Transverse colon (tissue), 4 donors: Measurements from ENCODE around the gene PTPRN. TPM values are rescaled to one million over a fixed set of nuclear protein-coding genes. Genes with fewer than 3 reads are reported as not detected.

Source experiments
- DNase-seq: peaks from one replicate; pipeline ENCODE4 v3.0.0-alpha.2; 2019
- H3K27ac ChIP-seq, 4 donors: fragments of 200-600 bp; sonication (generic); 2 replicates each; pipeline ENCODE4 v1.5.1; 2016 to 2018; ENCODE audit warnings: inconsistent platforms in 4 of 4
- H3K27me3 ChIP-seq: fragments of 200-600 bp; sonication (generic); 2 replicates; pipeline ENCODE4 v1.5.1; 2017; ENCODE audit warnings: inconsistent platforms
- H3K36me3 ChIP-seq, 4 donors: fragments of 200-600 bp; sonication (generic); 2 replicates each; pipeline ENCODE4 v1.5.1; 2017 to 2019; ENCODE audit warnings: inconsistent platforms in 4 of 4
- H3K4me1 ChIP-seq, 4 donors: fragments of 200-600 bp; sonication (generic); 2 replicates each; pipeline ENCODE4 v1.5.1; 2017 to 2020; ENCODE audit warnings: inconsistent platforms in 4 of 4
- H3K4me3 ChIP-seq, 4 donors: fragments of 200-600 bp; sonication (generic); 1 replicate in 1 of 4; 2 replicates in 3 of 4; pipeline versions ENCODE4 v1.5.1 to v1.6.1; 2017 to 2019; ENCODE audit warnings: inconsistent platforms in 4 of 4
- H3K9me3 ChIP-seq, 2 donors: fragments of 200-600 bp; sonication (generic); 2 replicates each; pipeline ENCODE4 v1.5.1; 2017 to 2019; ENCODE audit warnings: inconsistent platforms in 2 of 2
- CTCF ChIP-seq, 5 experiments: fragments of 200-600 bp in 3 of 5; fragments of 450-650 bp in 2 of 5; sonication (generic) in 3 of 5; IDR thresholded peaks; 1 replicate in 2 of 5; 2 replicates in 3 of 5; pipeline ENCODE4 v1.5.1; 2016 to 2017; ENCODE audit warnings: antibody characterized with exemption in 5 of 5, inconsistent platforms in 3 of 5, mild to moderate bottlenecking in 2 of 5, moderate library complexity in 1 of 5
- EP300 ChIP-seq: sonication (generic); formaldehyde crosslinking; IDR thresholded peaks from one replicate; pipeline ENCODE4 v1.6.1; 2017; ENCODE audit warnings: antibody characterized with exemption, low read depth
- POLR2A ChIP-seq: fragments of 450-650 bp; IDR thresholded peaks from one replicate; pipeline ENCODE4 v1.6.1; 2016; ENCODE audit warnings: antibody characterized with exemption, mild to moderate bottlenecking, moderate library complexity
- POLR2AphosphoS5 ChIP-seq, 3 donors: sonication (generic); formaldehyde crosslinking; IDR thresholded peaks; one replicate each; pipeline ENCODE4 v1.6.1; 2016; ENCODE audit warnings: antibody characterized with exemption in 3 of 3
- WGBS, 2 donors: methylation state at CpG; one replicate each; pipeline ENCODE4 v1.1.5; 2018; ENCODE audit warnings: low coverage in 1 of 2; 5-methylcytosine and 5-hydroxymethylcytosine counted together
- in situ Hi-C, 4 donors: fragments of 200-750 bp; cut with MboI; loops; one replicate each; pipeline versions ENCODE4 v1.15.0 to v1.15.1; 2017; ENCODE audit warnings: low sequenced_read_pairs in 3 of 4, low pct_ligation_motif_present in 1 of 4, low pct_unique_long_range_greater_than_20kb in 1 of 4
- intact Hi-C: fragments of 100-400 bp; cut with DNase I; formaldehyde crosslinking; loops from one replicate; pipeline ENCODE4 v1.15.1; 2023; ENCODE audit warnings: low total_unique reads
- total RNA-seq, 4 donors: library from RNA; depleted of rRNA; stranded (reverse); fragments of >200 nt; gene quantifications; one replicate each; pipeline ENCODE4 v1.1.0, GENCODE V29; 2016

PTPRN gene
- total RNA-seq, 4 donors from 2014 or later: 0.60 to 2.6 (median 2.1) TPM

GRCh38 chr2:219278655-219279150 lies 30.5 kb downstream of the PTPRN start:
- Histone ChIP-seq H3K4me1 (peaks cover 16 to 29% (median 23%) of the 10 kb centered on the region in 4 donors), H3K36me3 (peaks cover 0 to 3% (median 0%) of the 10 kb centered on the region in 4 donors), H3K27ac (peak overlapping the region; percentile 94 to 98 (median 98)), H3K4me3 (peak overlapping the region in 3 of 4 donors; percentile 53 to 76 (median 61)), H3K9me3 (no peaks in the 10 kb centered on the region), H3K27me3 (no peaks in the 10 kb centered on the region)
- in situ Hi-C loops: loop anchor here in 1 of 4 donors (25.0 kb wide), 1 partner anchor 116 kb away; the partner anchor contains the start of genes NHEJ1 and SLC23A3
- intact Hi-C loops: no loop called here
- WGBS, 2 donors: 0 to 12% methylated on average over 1 to 9 of the region's 9 CpGs
- TF ChIP-seq EP300 (no peak), CTCF (IDR thresholded peaks at IDR 0.05) (no peak), POLR2A (no peak), POLR2AphosphoS5 (IDR thresholded peaks at IDR 0.05) (no peak)
- no peak for DNase-seq

GRCh38 chr2:219277703-219278654 lies 31.2 kb downstream of the PTPRN start:
- intact Hi-C loops (loop anchor here (2.0 kb wide), 1 partner anchor 17 kb away; no protein-coding TSS in a partner anchor), in situ Hi-C loops (loop anchor here in 1 of 4 donors (25.0 kb wide), 1 partner anchor 116 kb away; the partner anchor contains the start of genes NHEJ1 and SLC23A3)
- H3K36me3 ChIP-seq: peaks cover 0 to 3% (median 0%) of the 10 kb centered on the region in 4 donors
- WGBS, 2 donors: 28% methylated on average over 25 of the region's 25 CpGs; no CpG with 5 or more reads in 1 of the 2 donors
- DNase-seq: peak; percentile 87
- peak overlapping the region; percentile 94 to 98 (median 98) for H3K27ac ChIP-seq
- no peaks in the 10 kb centered on the region for H3K9me3 ChIP-seq
- peaks cover 16 to 29% (median 23%) of the 10 kb centered on the region in 4 donors for H3K4me1 ChIP-seq
- peak; percentile 96 to 100 (median 99) for TF ChIP-seq CTCF (IDR thresholded peaks at IDR 0.05)
- no peak for TF ChIP-seq POLR2A
- H3K27me3 ChIP-seq: no peaks in the 10 kb centered on the region
- H3K4me3 ChIP-seq: peak overlapping the region in 1 of 4 donors; percentile 8

- no peaks in the 10 kb centered on the region for H3K27me3 ChIP-seq
- H3K9me3 ChIP-seq: no peaks in the 10 kb centered on the region
- intact Hi-C loops (no loop called here), in situ Hi-C loops (no loop called here)
- H3K36me3 ChIP-seq: no peaks in the 10 kb centered on the region
- DNase-seq: no peak
- H3K4me1 ChIP-seq: peaks cover 11 to 17% (median 14%) of the 10 kb centered on the region in 4 donors
- peak overlapping the region in 3 of 4 donors; percentile 14 to 62 (median 46) for H3K27ac ChIP-seq
- WGBS, 2 donors: 41 to 63% methylated on average over 3 to 6 of the region's 6 CpGs
- no peak overlapping the region for H3K4me3 ChIP-seq
- TF ChIP-seq POLR2A (no peak), CTCF (IDR thresholded peaks at IDR 0.05) (no peak), EP300 (no peak), POLR2AphosphoS5 (IDR thresholded peaks at IDR 0.05) (no peak)
Observed at GRCh38 chr2:219274361-219274921, 34.8 kb downstream of the PTPRN start.

- H3K4me1 ChIP-seq: peaks cover 11 to 20% (median 14%) of the 10 kb centered on the region in 4 donors
- intact Hi-C loops (no loop called here), in situ Hi-C loops (no loop called here)
- H3K27ac ChIP-seq: peak overlapping the region in 2 of 4 donors; percentile 46 to 62
- no peaks in the 10 kb centered on the region for H3K9me3 ChIP-seq
- H3K27me3 ChIP-seq: no peaks in the 10 kb centered on the region
- no peaks in the 10 kb centered on the region for H3K36me3 ChIP-seq
- no peak for DNase-seq
- 0 to 85% methylated on average over 1 to 3 of the region's 3 CpGs for WGBS, 2 donors
- H3K4me3 ChIP-seq: no peak overlapping the region
- TF ChIP-seq CTCF (IDR thresholded peaks at IDR 0.05) (no peak), POLR2AphosphoS5 (IDR thresholded peaks at IDR 0.05) (no peak), EP300 (no peak), POLR2A (no peak)
Observed at GRCh38 chr2:219273937-219274336, 35.3 kb downstream of the PTPRN start.
